DMS79 treated with DMSO at 0.1 percent for 48 hours (cell line): ENCODE measurements around the gene UBAP1.
"Not testable (repeated sequence)": the region's sequence is repeated elsewhere in the genome, so short reads cannot be mapped to it uniquely, and the experiment has no call there.

Experiments used
- DNase-seq: peaks from one replicate; lab custom pipeline; 2025; lab: John Stamatoyannopoulos, UW

The UBAP1 gene

GRCh38 chr9:34267660-34268059 is 88.8 kb downstream of the UBAP1 start:
- DNase-seq, result no peak

GRCh38 chr9:34271265-34272006 is 92.6 kb downstream of the UBAP1 start:
- DNase-seq, result no peak

- no peak for DNase-seq
These were observed 93.3 kb downstream of the UBAP1 start for GRCh38 chr9:34272101-34272541.

GRCh38 chr9:34273588-34273987 is 94.7 kb downstream of the UBAP1 start:
- not testable (repeated sequence) for DNase-seq

- no peak for DNase-seq
These were observed 97.0 kb downstream of the UBAP1 start for GRCh38 chr9:34275811-34276210.

GRCh38 chr9:34276772-34277171 is 97.9 kb downstream of the UBAP1 start:
- DNase-seq, result no peak

GRCh38 chr9:34279411-34279810 is 100.6 kb downstream of the UBAP1 start:
- DNase-seq, result peak; percentile 58

GRCh38 chr9:34282096-34282495 is 103.3 kb downstream of the UBAP1 start:
- no peak for DNase-seq

GRCh38 chr9:34289159-34289558 is 110.3 kb downstream of the UBAP1 start:
- no peak for DNase-seq

- no peak for DNase-seq
These were observed 112.2 kb downstream of the UBAP1 start for GRCh38 chr9:34291023-34291422.

- no peak for DNase-seq
These were observed 112.6 kb downstream of the UBAP1 start for GRCh38 chr9:34291423-34291822.

- DNase-seq, result no peak
These were observed 113.7 kb downstream of the UBAP1 start for GRCh38 chr9:34292552-34292951.

GRCh38 chr9:34301064-34301463 is 122.2 kb downstream of the UBAP1 start:
- DNase-seq, result not testable (repeated sequence)
